Measurements from ENCODE around the gene NRBP1. TPM values are rescaled to one million over a fixed set of nuclear protein-coding genes. Genes with fewer than 3 reads are reported as not detected.

NRBP1 gene
- total RNA-seq, 4 donors from 2014 or later: 74.8 to 96.0 (median 85.8) TPM

DNA sequence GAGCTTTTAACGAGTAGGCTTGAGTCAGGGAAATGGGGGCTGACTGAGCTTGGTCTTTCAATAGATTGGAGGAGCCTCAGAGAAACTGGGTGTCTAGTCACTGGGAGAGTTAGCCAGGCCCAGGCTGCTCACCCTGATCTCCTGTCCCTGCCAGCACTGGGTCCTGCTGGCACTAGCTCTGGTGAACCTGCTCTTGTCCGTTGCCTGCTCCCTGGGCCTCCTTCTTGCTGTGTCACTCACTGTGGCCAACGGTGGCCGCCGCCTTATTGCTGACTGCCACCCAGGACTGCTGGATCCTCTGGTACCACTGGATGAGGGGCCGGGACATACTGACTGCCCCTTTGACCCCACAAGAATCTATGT is 14.5 kb downstream of the NRBP1 start:
- Histone ChIP-seq H3K9me3 (no peaks in the 10 kb centered on the region), H3K4me3 (no peak overlapping the region), H3K4me1 (peaks cover 7 to 15% (median 14%) of the 10 kb centered on the region in 4 donors), H3K36me3 (peaks cover 44 to 87% (median 78%) of the 10 kb centered on the region in 4 donors), H3K27ac (replicated peaks in 1 of 4) (peak overlapping the region; percentile 15 to 65 (median 55)), H3K27me3 (no peaks in the 10 kb centered on the region)
- TF ChIP-seq POLR2A (IDR thresholded peaks at IDR 0.05; ENCODE audit: low read depth): no peak
- TF ChIP-seq CTCF (IDR thresholded peaks at IDR 0.05): no peak
- TF ChIP-seq POLR2AphosphoS5 (IDR thresholded peaks at IDR 0.05): no peak
- no peak for TF ChIP-seq EP300 (IDR thresholded peaks at IDR 0.05)
- DNase-seq (ENCODE audit: extremely low spot score): no peak
- intact Hi-C loops (cut with DNase I): no loop called here
- 88% methylated on average over 6 of the region's 6 CpGs for WGBS

GRCh38 chr2:27445155-27445554 is 16.7 kb downstream of the NRBP1 start:
- Histone ChIP-seq H3K27ac (replicated peaks in 1 of 4) (no peak overlapping the region), H3K4me3 (no peak overlapping the region), H3K9me3 (no peaks in the 10 kb centered on the region), H3K4me1 (peaks cover 7 to 15% (median 14%) of the 10 kb centered on the region in 4 donors), H3K27me3 (no peaks in the 10 kb centered on the region), H3K36me3 (peaks cover 40 to 87% (median 78%) of the 10 kb centered on the region in 4 donors)
- intact Hi-C loops (cut with DNase I): no loop called here
- TF ChIP-seq CTCF (IDR thresholded peaks at IDR 0.05) (no peak), EP300 (IDR thresholded peaks at IDR 0.05) (no peak), POLR2A (IDR thresholded peaks at IDR 0.05; ENCODE audit: low read depth) (no peak), POLR2AphosphoS5 (IDR thresholded peaks at IDR 0.05) (no peak)
- no peak for DNase-seq (ENCODE audit: extremely low spot score)
- WGBS: 90% methylated on average over 8 of the region's 8 CpGs

DNA sequence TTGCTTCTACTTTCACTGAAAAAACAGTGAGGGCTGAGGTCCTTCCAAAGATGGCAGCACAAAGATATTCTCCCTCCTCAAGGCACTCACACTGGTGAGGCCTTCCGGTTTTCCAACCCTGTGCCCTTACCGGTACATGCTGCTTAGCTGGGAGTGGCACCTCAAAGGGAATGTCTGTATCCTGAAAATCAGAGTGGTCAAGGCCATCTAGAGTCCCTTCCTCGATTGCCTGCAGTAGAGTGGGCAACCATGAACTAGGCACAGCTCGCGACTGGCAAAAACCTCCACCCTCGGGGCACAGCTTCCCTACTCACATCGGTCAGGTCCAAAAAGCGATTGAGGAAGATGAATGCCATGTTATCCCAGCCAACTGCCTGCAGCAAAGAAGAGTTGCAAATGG is 17.2 kb downstream of the NRBP1 start:
- WGBS: 93% methylated on average over 8 of the region's 8 CpGs
- intact Hi-C loops (cut with DNase I): no loop called here
- Histone ChIP-seq H3K27me3 (no peaks in the 10 kb centered on the region), H3K4me3 (no peak overlapping the region), H3K9me3 (no peaks in the 10 kb centered on the region), H3K36me3 (peaks cover 40 to 87% (median 77%) of the 10 kb centered on the region in 4 donors), H3K27ac (replicated peaks in 1 of 4) (no peak overlapping the region), H3K4me1 (peaks cover 7 to 15% (median 14%) of the 10 kb centered on the region in 4 donors)
- TF ChIP-seq POLR2AphosphoS5 (IDR thresholded peaks at IDR 0.05): no peak
- no peak for TF ChIP-seq CTCF (IDR thresholded peaks at IDR 0.05)
- no peak for TF ChIP-seq EP300 (IDR thresholded peaks at IDR 0.05)
- no peak for TF ChIP-seq POLR2A (IDR thresholded peaks at IDR 0.05; ENCODE audit: low read depth)
- no peak for DNase-seq (ENCODE audit: extremely low spot score)

DNA sequence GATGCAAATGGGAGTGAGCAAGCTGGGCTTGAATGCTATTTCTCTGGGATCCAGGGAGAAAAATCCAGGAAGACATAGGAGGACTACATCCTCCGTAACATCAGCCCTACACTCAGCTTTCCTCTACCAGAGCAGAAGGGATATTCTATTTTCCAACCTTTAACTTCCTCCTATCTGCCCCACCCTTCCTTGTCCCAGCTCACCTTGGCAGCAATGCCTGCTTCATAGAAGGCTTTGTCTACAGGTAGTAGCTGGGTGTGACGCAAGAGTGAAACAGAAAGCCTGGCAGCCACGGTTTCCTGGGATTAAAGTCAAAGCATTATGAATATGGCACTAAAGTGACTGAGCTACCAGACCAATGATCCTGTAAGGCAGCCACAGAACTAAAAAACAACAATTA is 17.6 kb downstream of the NRBP1 start:
- peaks cover 37 to 87% (median 74%) of the 10 kb centered on the region in 4 donors for H3K36me3 ChIP-seq
- H3K27me3 ChIP-seq: no peaks in the 10 kb centered on the region
- WGBS: 88% methylated on average over 3 of the region's 3 CpGs
- no peak for DNase-seq (ENCODE audit: extremely low spot score)
- intact Hi-C loops (cut with DNase I): no loop called here
- H3K4me3 ChIP-seq: no peak overlapping the region
- no peaks in the 10 kb centered on the region for H3K9me3 ChIP-seq
- H3K27ac ChIP-seq (replicated peaks in 1 of 4): no peak overlapping the region
- peaks cover 7 to 15% (median 14%) of the 10 kb centered on the region in 4 donors for H3K4me1 ChIP-seq
- TF ChIP-seq POLR2AphosphoS5 (IDR thresholded peaks at IDR 0.05) (no peak), EP300 (IDR thresholded peaks at IDR 0.05) (no peak), CTCF (IDR thresholded peaks at IDR 0.05) (no peak), POLR2A (IDR thresholded peaks at IDR 0.05; ENCODE audit: low read depth) (no peak)

DNA sequence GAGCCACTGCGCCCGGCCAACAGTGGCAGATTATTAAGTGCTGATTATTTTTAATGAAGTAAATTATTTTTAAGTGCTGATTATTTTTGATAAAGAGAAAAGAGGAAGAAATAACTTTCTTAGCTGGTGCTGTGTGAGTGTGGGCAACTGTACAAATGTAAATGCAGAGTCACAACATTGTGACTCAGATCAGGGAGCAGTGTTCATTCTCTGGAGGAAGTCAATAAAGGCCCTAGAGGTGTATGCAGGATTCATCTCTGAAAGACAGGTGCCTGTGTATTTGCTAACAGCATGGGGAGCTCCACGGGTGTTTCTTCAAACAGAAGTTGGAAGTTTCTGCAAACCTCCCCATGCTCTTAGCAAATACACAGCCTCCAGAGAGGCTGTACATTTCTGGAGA is 19.9 kb downstream of the NRBP1 start:
- Histone ChIP-seq H3K9me3 (no peaks in the 10 kb centered on the region), H3K27me3 (no peaks in the 10 kb centered on the region), H3K4me3 (no peak overlapping the region), H3K36me3 (peaks cover 41 to 92% (median 78%) of the 10 kb centered on the region in 4 donors), H3K4me1 (no peaks in the 10 kb centered on the region), H3K27ac (replicated peaks in 1 of 4) (no peak overlapping the region)
- DNase-seq (ENCODE audit: extremely low spot score): no peak
- TF ChIP-seq EP300 (IDR thresholded peaks at IDR 0.05): no peak
- TF ChIP-seq CTCF (IDR thresholded peaks at IDR 0.05): no peak
- no peak for TF ChIP-seq POLR2A (IDR thresholded peaks at IDR 0.05; ENCODE audit: low read depth)
- TF ChIP-seq POLR2AphosphoS5 (IDR thresholded peaks at IDR 0.05): no peak
- intact Hi-C loops (cut with DNase I): no loop called here
- 96% methylated on average over 3 of the region's 3 CpGs for WGBS

Data from esophagus muscularis mucosa (tissue), 4 donors.